HL-60/S4 treated with phorbol 12-myristate 13-acetate at 8.2 ng/mL for 4 days and 3 days (cell line): ENCODE data around the gene KRTAP10-11.

Experiments
- in situ Hi-C: fragments of 300-500 bp; cut with MboI; formaldehyde crosslinking; loops from 2 replicates; pipeline ENCODE4 v1.15.0; 2022; ENCODE audit warnings: low sequenced_read_pairs

Gene KRTAP10-11

GRCh38 chr21:44692798-44693512 is 46.7 kb downstream of the KRTAP10-11 start:
- in situ Hi-C loops: no loop called here

DNA sequence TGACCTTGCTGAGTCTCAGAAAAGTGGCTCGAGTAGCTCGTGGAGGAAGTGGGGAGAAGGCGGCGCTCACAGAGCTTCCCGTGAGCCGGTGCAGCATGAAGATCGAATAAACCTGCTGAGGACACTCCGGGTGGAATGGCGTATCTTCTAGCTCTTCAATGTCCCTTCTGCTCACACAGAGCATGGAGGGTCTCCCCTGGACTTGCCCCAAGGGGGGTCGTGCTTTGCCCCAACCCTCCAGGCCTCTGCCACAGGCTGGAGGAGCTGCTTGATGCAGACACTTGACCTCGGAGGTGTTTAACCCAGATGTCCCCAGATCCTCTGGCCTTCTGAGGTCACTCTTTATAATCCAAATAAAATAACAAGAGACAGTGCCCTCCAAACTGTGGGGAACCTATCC is 48.6 kb downstream of the KRTAP10-11 start:
- in situ Hi-C loops: no loop called here

DNA sequence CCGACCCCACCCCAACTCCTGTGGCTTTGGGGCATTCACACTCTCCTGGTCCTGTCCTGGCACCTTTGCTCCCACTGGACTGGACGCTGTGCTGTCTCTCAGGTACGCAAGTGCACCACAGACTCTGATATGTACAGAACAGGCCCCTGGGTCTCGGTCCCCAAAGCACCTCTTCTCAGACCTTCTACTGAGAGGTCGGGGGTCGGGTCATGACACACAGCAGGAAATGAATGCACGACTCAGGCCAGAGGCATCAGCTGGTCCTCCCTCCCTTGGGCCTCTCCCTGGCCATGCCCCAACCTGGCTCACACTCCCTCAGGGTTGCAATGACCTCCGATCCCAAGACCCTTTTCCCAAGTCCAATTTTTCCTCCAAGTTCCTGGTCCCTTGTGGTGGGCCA is 49.0 kb downstream of the KRTAP10-11 start:
- in situ Hi-C loops: no loop called here

DNA sequence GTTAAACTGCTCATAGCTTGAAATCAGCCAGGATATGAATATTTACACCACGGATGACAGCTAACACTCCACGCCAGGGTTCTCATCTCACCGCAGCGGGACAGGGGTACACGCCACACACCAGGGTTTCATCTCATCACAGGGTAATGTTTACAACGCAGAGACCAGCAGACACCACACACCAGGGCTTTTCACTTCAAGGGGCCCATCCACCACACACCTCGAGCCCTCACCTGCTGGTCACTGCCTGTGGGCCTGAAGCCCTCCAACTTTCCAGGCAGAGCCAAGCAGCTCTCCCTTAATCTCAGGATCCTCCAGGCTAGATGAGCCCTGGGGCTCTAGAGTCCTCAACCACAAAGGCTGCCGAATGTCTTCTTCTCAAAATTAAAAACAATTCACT is 49.4 kb downstream of the KRTAP10-11 start:
- in situ Hi-C loops: no loop called here

DNA sequence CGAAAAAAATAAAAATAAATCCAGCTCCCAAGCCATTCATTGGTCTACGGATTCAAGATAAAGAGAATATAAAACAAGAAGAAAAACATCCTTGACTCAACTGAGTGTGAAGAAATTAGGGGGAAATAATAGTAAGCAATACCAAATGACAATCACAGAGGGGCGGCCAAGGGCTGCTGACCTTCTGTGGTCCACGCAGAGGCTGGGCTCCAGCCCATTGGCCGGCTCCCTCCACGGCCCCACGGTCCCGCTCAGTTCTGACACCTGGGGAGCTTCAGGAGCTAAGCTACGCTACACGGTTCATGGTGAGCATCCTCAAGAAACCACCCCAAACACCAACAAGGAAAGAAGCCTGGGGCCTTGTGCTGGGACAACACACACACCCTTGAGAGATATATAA is 50.4 kb downstream of the KRTAP10-11 start:
- in situ Hi-C loops: no loop called here
